ENCODE data around the gene SIRPA.

SIRPA gene

GRCh38 chr20:1898482-1899240 lies 3.5 kb downstream of the SIRPA start:
- TF ChIP-seq FOXP2 (optimal IDR thresholded peaks at IDR 0.05; ENCODE audit: borderline replicate concordance, extremely low read depth, extremely low read length, insufficient read depth) (no peak), TAF1 (IDR thresholded peaks at IDR 0.05; ENCODE audit: borderline replicate concordance, insufficient read depth, low read length) (no peak), REST (IDR thresholded peaks at IDR 0.05; ENCODE audit: insufficient read depth in 1 of 2, low read depth in 2 of 2, low read length in 2 of 2) (no peak), POLR2AphosphoS5 (IDR thresholded peaks at IDR 0.05; ENCODE audit: low read depth, low read length) (no peak), SIN3A (IDR thresholded peaks at IDR 0.05; ENCODE audit: borderline replicate concordance, insufficient read depth, low read length) (no peak)

- no peak for TF ChIP-seq SIN3A (IDR thresholded peaks at IDR 0.05; ENCODE audit: borderline replicate concordance, insufficient read depth, low read length)
- no peak for TF ChIP-seq TAF1 (IDR thresholded peaks at IDR 0.05; ENCODE audit: borderline replicate concordance, insufficient read depth, low read length)
- TF ChIP-seq FOXP2 (optimal IDR thresholded peaks at IDR 0.05; ENCODE audit: borderline replicate concordance, extremely low read depth, extremely low read length, insufficient read depth), result no peak
- TF ChIP-seq POLR2AphosphoS5 (IDR thresholded peaks at IDR 0.05; ENCODE audit: low read depth, low read length), result no peak
- TF ChIP-seq REST (IDR thresholded peaks at IDR 0.05; ENCODE audit: insufficient read depth in 1 of 2, low read depth in 2 of 2, low read length in 2 of 2), result no peak
Measured at GRCh38 chr20:1899241-1899525, 4.0 kb downstream of the SIRPA start.

GRCh38 chr20:1900321-1900801 lies 5.2 kb downstream of the SIRPA start:
- TF ChIP-seq SIN3A (IDR thresholded peaks at IDR 0.05; ENCODE audit: borderline replicate concordance, insufficient read depth, low read length), result no peak
- TF ChIP-seq FOXP2 (optimal IDR thresholded peaks at IDR 0.05; ENCODE audit: borderline replicate concordance, extremely low read depth, extremely low read length, insufficient read depth), result no peak
- no peak for TF ChIP-seq TAF1 (IDR thresholded peaks at IDR 0.05; ENCODE audit: borderline replicate concordance, insufficient read depth, low read length)
- TF ChIP-seq REST (IDR thresholded peaks at IDR 0.05; ENCODE audit: insufficient read depth in 1 of 2, low read depth in 2 of 2, low read length in 2 of 2), result no peak
- TF ChIP-seq POLR2AphosphoS5 (IDR thresholded peaks at IDR 0.05; ENCODE audit: low read depth, low read length), result no peak

GRCh38 chr20:1901704-1902103 lies 6.5 kb downstream of the SIRPA start:
- no peak for TF ChIP-seq TAF1 (IDR thresholded peaks at IDR 0.05; ENCODE audit: borderline replicate concordance, insufficient read depth, low read length)
- no peak for TF ChIP-seq REST (IDR thresholded peaks at IDR 0.05; ENCODE audit: insufficient read depth in 1 of 2, low read depth in 2 of 2, low read length in 2 of 2)
- no peak for TF ChIP-seq FOXP2 (optimal IDR thresholded peaks at IDR 0.05; ENCODE audit: borderline replicate concordance, extremely low read depth, extremely low read length, insufficient read depth)
- no peak for TF ChIP-seq SIN3A (IDR thresholded peaks at IDR 0.05; ENCODE audit: borderline replicate concordance, insufficient read depth, low read length)
- TF ChIP-seq POLR2AphosphoS5 (IDR thresholded peaks at IDR 0.05; ENCODE audit: low read depth, low read length), result no peak

All from PFSK-1 (cell line).